HepG2 (cell line): ENCODE data around the gene AKR1A1. TPM values are rescaled to one million over a fixed set of nuclear protein-coding genes. Genes with fewer than 3 reads are reported as not detected.

ENCODE experiments used
- ADNP ChIP-seq: sonication (generic); formaldehyde crosslinking; IDR thresholded peaks from 2 replicates; pipeline ENCODE4 v1.4.0; 2020; ENCODE audit warnings: missing genetic modification reagents
- AKAP8 ChIP-seq: sonication (generic); formaldehyde crosslinking; IDR thresholded peaks from 2 replicates; pipeline ENCODE4 v1.5.1; 2020; ENCODE audit warnings: mild to moderate bottlenecking, missing genetic modification reagents
- CENPX ChIP-seq: sonication (generic); formaldehyde crosslinking; IDR thresholded peaks from 2 replicates; pipeline ENCODE4 v1.9.0; 2021; ENCODE audit warnings: mild to moderate bottlenecking, missing genetic modification reagents, moderate library complexity
- MED1 ChIP-seq: sonication (generic); formaldehyde crosslinking; IDR thresholded peaks from 2 replicates; pipeline ENCODE4 v1.4.0; 2020; ENCODE audit warnings: missing genetic modification reagents
- NR0B2 ChIP-seq: sonication (generic); formaldehyde crosslinking; IDR thresholded peaks from 2 replicates; pipeline ENCODE4 v1.4.0; 2020; ENCODE audit warnings: mild to moderate bottlenecking, missing genetic modification reagents
- PHF5A ChIP-seq: IDR thresholded peaks from one replicate; pipeline ENCODE4 v1.6.1; 2018; ENCODE audit warnings: low read depth, missing genetic modification reagents; ENCODE audit not compliant: unreplicated experiment
- THAP11 ChIP-seq: IDR thresholded peaks from 2 replicates; pipeline ENCODE4 v1.6.1; 2016; ENCODE audit warnings: missing biosample characterization, missing genetic modification reagents
- ZEB1 ChIP-seq: IDR thresholded peaks from 2 replicates; pipeline ENCODE4 v1.6.1; 2012; ENCODE audit warnings: mild to moderate bottlenecking, low read depth, inconsistent platforms; ENCODE audit not compliant: insufficient replicate concordance
- ZNF142 ChIP-seq: sonication (generic); formaldehyde crosslinking; IDR thresholded peaks from 2 replicates; pipeline ENCODE4 v1.4.0; 2020; ENCODE audit warnings: missing genetic modification reagents
- ZNF3 ChIP-seq: IDR thresholded peaks from 2 replicates; pipeline ENCODE4 v1.7.0; 2017; ENCODE audit warnings: inconsistent platforms
- ZNF326 ChIP-seq: sonication (generic); formaldehyde crosslinking; IDR thresholded peaks from 2 replicates; pipeline ENCODE4 v1.4.0; 2020; ENCODE audit warnings: missing genetic modification reagents, borderline replicate concordance
- ZNF737 ChIP-seq: sonication (generic); formaldehyde crosslinking; IDR thresholded peaks from 2 replicates; pipeline ENCODE4 v1.5.0; 2020; ENCODE audit warnings: missing genetic modification reagents, mild to moderate bottlenecking, borderline replicate concordance
- ZNF777 ChIP-seq: sonication (generic); formaldehyde crosslinking; IDR thresholded peaks from 2 replicates; pipeline ENCODE4 v1.4.0; 2020; ENCODE audit warnings: missing genetic modification reagents
- polyA plus RNA-seq, 8 experiments: library from polyadenylated mRNA; depleted of rRNA in 3 of 8; stranded (reverse) in 7 of 8; unstranded in 1 of 8; fragments of >200 nt; fragmentation: Illumina TruSeq in 4 of 8; extraction: Trizol in 4 of 8; gene quantifications; 2 replicates each; pipeline versions ENCODE4 v1.2.1 to v1.2.3, GENCODE V29; 2011 to 2016; ENCODE audit warnings: low read depth in 4 of 8, missing spikeins in 1 of 8, mixed read lengths in 1 of 8; ENCODE audit not compliant: insufficient read depth in 1 of 8
- total RNA-seq, 5 experiments: library from RNA; depleted of rRNA; stranded (reverse); fragments of >200 nt; fragmentation: Illumina TruSeq; extraction: Trizol; gene quantifications; 2 replicates each; pipeline ENCODE4 v1.2.3, GENCODE V29; 2016; ENCODE audit warnings: low read depth in 1 of 5
- TF ChIP-seq, protein P1 (sequence below): sonication (generic); formaldehyde crosslinking; IDR thresholded peaks from 2 replicates; pipeline ENCODE4 v1.4.0; 2020; ENCODE audit warnings: mild to moderate bottlenecking, missing genetic modification reagents, borderline replicate concordance
- TF ChIP-seq, protein P2 (sequence below): sonication (generic); formaldehyde crosslinking; IDR thresholded peaks from 2 replicates; pipeline ENCODE4 v1.9.0; 2021; ENCODE audit warnings: missing genetic modification reagents, borderline replicate concordance
- TF ChIP-seq, protein P3 (sequence below): sonication (generic); formaldehyde crosslinking; IDR thresholded peaks from 2 replicates; pipeline ENCODE4; 2020; ENCODE audit warnings: missing genetic modification reagents, mild to moderate bottlenecking, borderline replicate concordance

AKR1A1 gene
- total and polyA plus RNA-seq, 2 of the 13 experiments (the other 11 are each of a cell fraction or from before 2014, with no cell fraction given), result 181 to 217 TPM

- TF ChIP-seq ZNF737 (no peak), PHF5A (CRISPR knock-in tag) (no peak), ADNP (CRISPR knock-in tag) (no peak), NR0B2 (CRISPR knock-in tag) (no peak), MED1 (CRISPR knock-in tag) (no peak), THAP11 (peak; percentile 50; the same call in 1 of the 2 replicates), ZNF777 (no peak), ZNF142 (CRISPR knock-in tag) (no peak), ZNF3 (CRISPR knock-in tag) (no peak), ZEB1 (peak; percentile 42), ZNF326 (CRISPR knock-in tag) (no peak), CENPX (CRISPR knock-in tag) (no peak), AKAP8 (CRISPR knock-in tag) (no peak; the same call in 1 of the 2 replicates)
- TF ChIP-seq, protein P1, sequence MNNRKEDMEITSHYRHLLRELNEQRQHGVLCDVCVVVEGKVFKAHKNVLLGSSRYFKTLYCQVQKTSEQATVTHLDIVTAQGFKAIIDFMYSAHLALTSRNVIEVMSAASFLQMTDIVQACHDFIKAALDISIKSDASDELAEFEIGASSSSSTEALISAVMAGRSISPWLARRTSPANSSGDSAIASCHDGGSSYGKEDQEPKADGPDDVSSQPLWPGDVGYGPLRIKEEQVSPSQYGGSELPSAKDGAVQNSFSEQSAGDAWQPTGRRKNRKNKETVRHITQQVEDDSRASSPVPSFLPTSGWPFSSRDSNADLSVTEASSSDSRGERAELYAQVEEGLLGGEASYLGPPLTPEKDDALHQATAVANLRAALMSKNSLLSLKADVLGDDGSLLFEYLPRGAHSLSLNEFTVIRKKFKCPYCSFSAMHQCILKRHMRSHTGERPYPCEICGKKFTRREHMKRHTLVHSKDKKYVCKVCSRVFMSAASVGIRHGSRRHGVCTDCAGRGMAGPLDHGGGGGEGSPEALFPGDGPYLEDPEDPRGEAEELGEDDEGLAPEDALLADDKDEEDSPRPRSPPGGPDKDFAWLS (CRISPR knock-in tag), result no peak
- TF ChIP-seq, protein P2, sequence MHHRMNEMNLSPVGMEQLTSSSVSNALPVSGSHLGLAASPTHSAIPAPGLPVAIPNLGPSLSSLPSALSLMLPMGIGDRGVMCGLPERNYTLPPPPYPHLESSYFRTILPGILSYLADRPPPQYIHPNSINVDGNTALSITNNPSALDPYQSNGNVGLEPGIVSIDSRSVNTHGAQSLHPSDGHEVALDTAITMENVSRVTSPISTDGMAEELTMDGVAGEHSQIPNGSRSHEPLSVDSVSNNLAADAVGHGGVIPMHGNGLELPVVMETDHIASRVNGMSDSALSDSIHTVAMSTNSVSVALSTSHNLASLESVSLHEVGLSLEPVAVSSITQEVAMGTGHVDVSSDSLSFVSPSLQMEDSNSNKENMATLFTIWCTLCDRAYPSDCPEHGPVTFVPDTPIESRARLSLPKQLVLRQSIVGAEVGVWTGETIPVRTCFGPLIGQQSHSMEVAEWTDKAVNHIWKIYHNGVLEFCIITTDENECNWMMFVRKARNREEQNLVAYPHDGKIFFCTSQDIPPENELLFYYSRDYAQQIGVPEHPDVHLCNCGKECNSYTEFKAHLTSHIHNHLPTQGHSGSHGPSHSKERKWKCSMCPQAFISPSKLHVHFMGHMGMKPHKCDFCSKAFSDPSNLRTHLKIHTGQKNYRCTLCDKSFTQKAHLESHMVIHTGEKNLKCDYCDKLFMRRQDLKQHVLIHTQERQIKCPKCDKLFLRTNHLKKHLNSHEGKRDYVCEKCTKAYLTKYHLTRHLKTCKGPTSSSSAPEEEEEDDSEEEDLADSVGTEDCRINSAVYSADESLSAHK, result no peak
- TF ChIP-seq, protein P3, sequence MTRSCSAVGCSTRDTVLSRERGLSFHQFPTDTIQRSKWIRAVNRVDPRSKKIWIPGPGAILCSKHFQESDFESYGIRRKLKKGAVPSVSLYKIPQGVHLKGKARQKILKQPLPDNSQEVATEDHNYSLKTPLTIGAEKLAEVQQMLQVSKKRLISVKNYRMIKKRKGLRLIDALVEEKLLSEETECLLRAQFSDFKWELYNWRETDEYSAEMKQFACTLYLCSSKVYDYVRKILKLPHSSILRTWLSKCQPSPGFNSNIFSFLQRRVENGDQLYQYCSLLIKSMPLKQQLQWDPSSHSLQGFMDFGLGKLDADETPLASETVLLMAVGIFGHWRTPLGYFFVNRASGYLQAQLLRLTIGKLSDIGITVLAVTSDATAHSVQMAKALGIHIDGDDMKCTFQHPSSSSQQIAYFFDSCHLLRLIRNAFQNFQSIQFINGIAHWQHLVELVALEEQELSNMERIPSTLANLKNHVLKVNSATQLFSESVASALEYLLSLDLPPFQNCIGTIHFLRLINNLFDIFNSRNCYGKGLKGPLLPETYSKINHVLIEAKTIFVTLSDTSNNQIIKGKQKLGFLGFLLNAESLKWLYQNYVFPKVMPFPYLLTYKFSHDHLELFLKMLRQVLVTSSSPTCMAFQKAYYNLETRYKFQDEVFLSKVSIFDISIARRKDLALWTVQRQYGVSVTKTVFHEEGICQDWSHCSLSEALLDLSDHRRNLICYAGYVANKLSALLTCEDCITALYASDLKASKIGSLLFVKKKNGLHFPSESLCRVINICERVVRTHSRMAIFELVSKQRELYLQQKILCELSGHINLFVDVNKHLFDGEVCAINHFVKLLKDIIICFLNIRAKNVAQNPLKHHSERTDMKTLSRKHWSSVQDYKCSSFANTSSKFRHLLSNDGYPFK (CRISPR knock-in tag), result peak; percentile 35; the same call in 1 of the 2 replicates
Observed at GRCh38 chr1:45569962-45570581, 19.4 kb downstream of the AKR1A1 start (continued).
